NCI-H1417 treated with DMSO at 0.1 percent for 48 hours (cell line): ENCODE data around the gene TTL.
A peak's percentile ranks its signal among the peaks of the same experiment; 100 is the strongest.

ENCODE experiments used
- DNase-seq: peaks from one replicate; lab custom pipeline; 2025; lab: John Stamatoyannopoulos, UW

Gene TTL

GRCh38 chr2:112583497-112584133, 101.7 kb downstream of the TTL start:
- no peak for DNase-seq

GRCh38 chr2:112584134-112584890, 102.4 kb downstream of the TTL start, which contains the start of gene CHCHD5:
TSS of gene CHCHD5 (plus strand) at chr2:112584609. CDS start at chr2:112584648, 39 bp downstream.
- peak; percentile 85 for DNase-seq

- DNase-seq = no peak
Measured at GRCh38 chr2:112584891-112585250, 102.9 kb downstream of the TTL start.

DNA sequence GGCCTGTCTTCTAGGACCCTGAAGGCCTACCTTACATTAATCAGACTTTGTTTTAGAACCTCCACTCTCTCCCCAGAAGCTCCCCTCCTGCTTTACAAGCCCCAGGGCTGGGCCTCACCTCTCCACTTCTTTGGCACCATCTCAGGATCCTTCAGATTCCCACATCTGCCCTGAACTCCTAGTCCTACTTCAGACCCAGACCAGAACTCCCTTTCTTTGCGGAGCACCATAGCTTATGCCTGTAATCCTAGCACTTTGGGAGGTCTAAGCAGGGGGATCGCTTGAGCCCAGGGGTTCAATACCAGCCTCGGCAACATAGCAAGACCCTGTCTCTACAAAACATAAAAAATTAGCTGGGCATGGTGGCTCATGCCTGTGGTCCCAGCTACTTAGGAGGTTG, 103.4 kb downstream of the TTL start:
- DNase-seq = no peak

- no peak for DNase-seq
Measured at GRCh38 chr2:112585873-112586464, 104.0 kb downstream of the TTL start.

DNA sequence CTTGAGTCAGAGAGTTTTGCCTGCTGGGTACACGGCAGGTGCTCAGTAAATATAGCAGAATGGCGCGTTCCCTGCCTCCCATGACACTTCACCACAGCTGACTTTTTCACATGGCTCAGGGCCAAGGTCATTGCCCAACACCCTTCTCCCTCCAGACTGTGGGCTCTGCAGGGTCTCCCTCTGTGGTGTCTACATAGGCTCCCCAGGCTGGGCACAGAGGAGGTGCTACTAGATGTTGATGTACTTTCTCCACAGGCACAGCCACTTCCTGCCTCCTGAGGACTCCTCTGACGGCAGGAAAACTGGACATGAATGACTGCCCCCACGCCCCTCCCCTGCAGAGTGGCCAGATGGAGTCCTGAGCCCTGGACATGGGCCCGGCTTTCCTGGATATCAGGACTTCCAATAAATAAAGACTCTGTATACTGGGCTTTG, 106.7 kb downstream of the TTL start:
- no peak for DNase-seq
